Measurements from ENCODE around the gene FLYWCH2. TPM values are rescaled to one million over a fixed set of nuclear protein-coding genes. Genes with fewer than 3 reads are reported as not detected.
"Not testable (repeated sequence)": the region's sequence is repeated elsewhere in the genome, so short reads cannot be mapped to it uniquely, and the experiment has no call there.

The FLYWCH2 gene
- total RNA-seq, 2 donors from 2014 or later, result 26.4 to 29.1 TPM

- no peak overlapping the region for H3K27ac Mint-ChIP-seq
- DNase-seq, result no peak
- peaks cover 0 to 2% of the 10 kb centered on the region in 2 donors for H3K36me3 Mint-ChIP-seq (ENCODE audit: insufficient read depth in 2 of 2)
- H3K27me3 Mint-ChIP-seq (ENCODE audit: low read depth), result no peaks in the 10 kb centered on the region
- H3K4me3 Mint-ChIP-seq, result no peak overlapping the region
- no peaks in the 10 kb centered on the region for H3K9me3 Mint-ChIP-seq
- no peaks in the 10 kb centered on the region for H3K4me1 Mint-ChIP-seq (ENCODE audit: low read depth)
- no peak for ATAC-seq (replicated peaks in 1 of 2)
These were observed 50.7 kb downstream of the FLYWCH2 start for GRCh38 chr16:2933701-2934100.

- Mint-ChIP-seq H3K36me3 (ENCODE audit: insufficient read depth in 2 of 2) (peaks cover 0 to 2% of the 10 kb centered on the region in 2 donors), H3K27ac (no peak overlapping the region)
These were observed 51.4 kb downstream of the FLYWCH2 start for GRCh38 chr16:2934450-2934849.

DNA sequence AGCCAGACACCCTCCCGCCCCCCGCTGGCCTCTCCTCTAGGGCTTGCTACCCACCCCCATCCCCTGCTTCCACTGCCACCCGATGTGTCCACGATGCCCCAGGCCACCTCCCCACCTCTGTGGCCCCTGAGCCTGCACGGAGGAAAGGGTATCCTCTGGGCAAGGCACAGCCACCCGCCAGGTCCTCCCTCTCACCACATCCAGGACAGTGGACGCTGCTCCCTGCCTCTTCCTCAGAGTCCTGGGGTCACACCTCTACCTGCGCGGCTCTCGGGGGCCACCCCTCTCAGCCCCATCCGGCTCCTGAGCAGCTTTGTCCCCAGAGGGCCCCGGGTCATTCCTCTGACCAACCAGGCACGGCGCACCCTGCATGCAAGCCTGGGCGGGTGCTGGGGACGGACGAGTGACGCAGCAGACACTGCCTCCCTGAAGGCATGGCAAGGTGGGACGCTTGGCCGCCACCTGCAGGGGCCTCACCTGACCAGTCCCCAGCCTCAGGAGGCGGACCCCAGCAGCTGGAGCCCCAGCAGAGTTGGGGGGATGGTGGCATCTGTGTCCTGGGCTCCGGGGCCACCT is 53.5 kb downstream of the FLYWCH2 start:
- Mint-ChIP-seq H3K27ac (no peak overlapping the region), H3K36me3 (ENCODE audit: insufficient read depth in 2 of 2) (peaks cover 0 to 2% of the 10 kb centered on the region in 2 donors), H3K9me3 (no peaks in the 10 kb centered on the region), H3K4me3 (no peak overlapping the region), H3K4me1 (ENCODE audit: low read depth) (no peaks in the 10 kb centered on the region), H3K27me3 (ENCODE audit: low read depth) (no peaks in the 10 kb centered on the region)
- no peak for DNase-seq
- no peak for ATAC-seq (replicated peaks in 1 of 2)

More at GRCh38 chr16:2934450-2934849, 51.4 kb downstream of the FLYWCH2 start:
- no peak for ATAC-seq (replicated peaks in 1 of 2)
- Mint-ChIP-seq H3K9me3 (no peaks in the 10 kb centered on the region), H3K27me3 (ENCODE audit: low read depth) (no peaks in the 10 kb centered on the region), H3K4me3 (no peak overlapping the region), H3K4me1 (ENCODE audit: low read depth) (no peaks in the 10 kb centered on the region)
- no peak for DNase-seq

GRCh38 chr16:2937170-2937569 is 54.2 kb downstream of the FLYWCH2 start:
- H3K36me3 Mint-ChIP-seq (ENCODE audit: insufficient read depth in 2 of 2), result peaks cover 0 to 2% of the 10 kb centered on the region in 2 donors
- DNase-seq, result no peak

GRCh38 chr16:2938206-2938605 is 55.2 kb downstream of the FLYWCH2 start:
- H3K36me3 Mint-ChIP-seq (ENCODE audit: insufficient read depth in 2 of 2), result peaks cover 0 to 4% of the 10 kb centered on the region in 2 donors
- H3K9me3 Mint-ChIP-seq, result no peaks in the 10 kb centered on the region
- DNase-seq (no peak), ATAC-seq (replicated peaks in 1 of 2) (no peak)
- no peaks in the 10 kb centered on the region for H3K4me1 Mint-ChIP-seq (ENCODE audit: low read depth)
- no peak overlapping the region for H3K4me3 Mint-ChIP-seq
- H3K27ac Mint-ChIP-seq, result no peak overlapping the region
- no peaks in the 10 kb centered on the region for H3K27me3 Mint-ChIP-seq (ENCODE audit: low read depth)

More at GRCh38 chr16:2937170-2937569, 54.2 kb downstream of the FLYWCH2 start:
- Mint-ChIP-seq H3K27ac (no peak overlapping the region), H3K9me3 (no peaks in the 10 kb centered on the region), H3K4me1 (ENCODE audit: low read depth) (no peaks in the 10 kb centered on the region), H3K27me3 (ENCODE audit: low read depth) (no peaks in the 10 kb centered on the region), H3K4me3 (no peak overlapping the region)
- peak in 1 of 2 donors; percentile 21 for ATAC-seq (replicated peaks in 1 of 2)

- H3K36me3 Mint-ChIP-seq (ENCODE audit: insufficient read depth in 2 of 2), result peaks cover 4% of the 10 kb centered on the region in 2 donors
- H3K4me1 Mint-ChIP-seq (ENCODE audit: low read depth), result no peaks in the 10 kb centered on the region
- DNase-seq (no peak), ATAC-seq (replicated peaks in 1 of 2) (no peak)
- no peak overlapping the region for H3K4me3 Mint-ChIP-seq
- no peaks in the 10 kb centered on the region for H3K9me3 Mint-ChIP-seq
- H3K27me3 Mint-ChIP-seq (ENCODE audit: low read depth), result no peaks in the 10 kb centered on the region
- no peak overlapping the region for H3K27ac Mint-ChIP-seq
These were observed 57.0 kb downstream of the FLYWCH2 start for GRCh38 chr16:2939968-2940367.

DNA sequence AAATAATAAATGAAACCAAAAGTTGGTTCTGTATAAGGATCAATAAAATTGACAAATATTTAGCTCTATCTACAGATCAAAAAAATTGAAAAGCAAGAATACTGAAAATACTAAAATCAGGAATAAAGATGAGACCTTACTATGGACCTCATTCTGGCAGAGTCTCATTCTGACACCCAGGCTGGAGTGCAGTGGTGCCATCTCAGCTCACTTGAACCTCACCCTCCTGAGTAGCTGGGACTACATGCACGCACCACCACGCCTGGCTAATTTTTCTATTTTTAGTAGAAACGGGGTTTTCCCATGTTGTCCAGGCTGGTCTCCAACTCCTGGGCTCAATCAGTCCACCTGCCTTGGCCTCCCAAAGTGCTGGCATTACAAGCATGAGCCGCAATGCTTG is 59.0 kb downstream of the FLYWCH2 start:
- H3K36me3 Mint-ChIP-seq (ENCODE audit: insufficient read depth in 2 of 2), result peaks cover 4% of the 10 kb centered on the region in 2 donors
- ATAC-seq (replicated peaks in 1 of 2) (no peak), DNase-seq (no peak)
- H3K27me3 Mint-ChIP-seq (ENCODE audit: low read depth), result no peaks in the 10 kb centered on the region
- H3K27ac Mint-ChIP-seq, result no peak overlapping the region
- H3K4me3 Mint-ChIP-seq, result no peak overlapping the region
- no peaks in the 10 kb centered on the region for H3K9me3 Mint-ChIP-seq
- H3K4me1 Mint-ChIP-seq (ENCODE audit: low read depth), result no peaks in the 10 kb centered on the region

DNA sequence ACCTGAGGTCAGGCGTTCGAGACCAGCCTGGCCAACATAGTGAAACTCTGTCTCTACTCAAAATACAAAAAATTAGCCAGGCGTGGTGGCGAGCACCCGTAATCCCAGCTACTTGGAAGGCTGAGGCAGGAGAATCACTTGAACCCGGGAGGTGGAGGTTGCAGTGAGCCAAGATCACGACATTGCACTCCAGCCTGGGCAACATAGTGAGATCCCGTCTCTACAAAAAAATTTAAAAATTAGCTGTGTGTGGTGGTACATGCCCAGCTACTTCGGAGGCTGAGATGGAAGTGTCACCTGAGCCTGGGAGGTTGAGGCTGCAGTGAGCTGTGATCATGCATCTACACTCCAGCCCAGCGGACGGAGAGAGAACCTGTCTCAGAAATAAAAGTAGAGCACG is 60.7 kb downstream of the FLYWCH2 start:
- H3K9me3 Mint-ChIP-seq; DNase-seq; H3K4me1 Mint-ChIP-seq (ENCODE audit: low read depth); H3K27ac Mint-ChIP-seq; H3K36me3 Mint-ChIP-seq (ENCODE audit: insufficient read depth in 2 of 2); H3K27me3 Mint-ChIP-seq (ENCODE audit: low read depth); ATAC-seq (replicated peaks in 1 of 2); H3K4me3 Mint-ChIP-seq: not testable (repeated sequence)

DNA sequence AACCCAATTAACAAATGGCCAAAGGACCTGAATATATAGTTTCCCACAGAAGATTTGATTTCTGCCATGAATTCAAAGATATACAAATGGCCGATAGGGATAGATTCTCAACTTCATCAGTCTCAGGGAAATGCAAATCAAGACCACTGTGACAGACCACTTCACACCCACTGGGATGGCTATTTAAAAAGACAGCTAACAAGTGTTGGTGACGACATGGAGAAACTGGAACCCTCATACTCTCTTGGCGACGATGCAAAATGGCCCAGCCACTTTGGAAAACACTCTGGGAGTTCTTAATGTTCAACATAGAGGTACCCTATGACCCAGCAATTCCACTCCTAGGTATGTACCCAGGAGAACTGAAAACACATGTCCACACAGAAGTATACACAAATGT is 63.6 kb downstream of the FLYWCH2 start:
- DNase-seq, result no peak

More for the DNA sequence above, 63.6 kb downstream of the FLYWCH2 start:
- H3K4me1 Mint-ChIP-seq (ENCODE audit: low read depth), result peaks cover 4% of the 10 kb centered on the region
- no peak for ATAC-seq (replicated peaks in 1 of 2)
- H3K27me3 Mint-ChIP-seq (ENCODE audit: low read depth), result no peaks in the 10 kb centered on the region
- peaks cover 4 to 5% of the 10 kb centered on the region in 2 donors for H3K36me3 Mint-ChIP-seq (ENCODE audit: insufficient read depth in 2 of 2)
- no peak overlapping the region for H3K4me3 Mint-ChIP-seq
- no peak overlapping the region for H3K27ac Mint-ChIP-seq
- H3K9me3 Mint-ChIP-seq, result no peaks in the 10 kb centered on the region

Other genes starting within 250 kb of the FLYWCH2 start
- 10 to 100 TPM; 44.8 to 50.2 TPM for gene KCTD5, start 200.7 kb upstream of the FLYWCH2 start, total RNA-seq
- gene PRSS27, start 163.0 kb upstream of the FLYWCH2 start, total RNA-seq, result 1 to 10 TPM; 7.6 to 8.8 TPM
- 100 to 1,000 TPM; 696 to 731 TPM for gene SRRM2, start 130.6 kb upstream of the FLYWCH2 start, total RNA-seq
- 100 to 1,000 TPM; 158 to 208 TPM for gene ELOB, start 105.9 kb upstream of the FLYWCH2 start, total RNA-seq
- gene PRSS33, start 95.7 kb upstream of the FLYWCH2 start, total RNA-seq, result under 1 TPM in 1 of 2 donors, not detected in 1; 0.46 TPM
- under 1 TPM in 1 of 2 donors, not detected in 1; 0.29 TPM for gene PRSS41, start 84.7 kb upstream of the FLYWCH2 start, total RNA-seq
- 10 to 100 TPM in 1 of 2 donors, 1 to 10 TPM in 1; 2.4 to 10.3 TPM for gene PRSS21, start 66.0 kb upstream of the FLYWCH2 start, total RNA-seq
- 1 to 10 TPM; 3.9 to 8.5 TPM for gene ZG16B, start 52.9 kb upstream of the FLYWCH2 start, total RNA-seq
- 1 to 10 TPM in 1 of 2 donors, not detected in 1; 1.1 TPM for gene PRSS22, start 25.0 kb upstream of the FLYWCH2 start, total RNA-seq
- gene FLYWCH1, start 28.7 kb downstream of the FLYWCH2 start, total RNA-seq, result 10 to 100 TPM; 68.5 to 76.4 TPM
- gene KREMEN2, start 81.1 kb downstream of the FLYWCH2 start, total RNA-seq, result under 1 TPM; 0.12 TPM
- gene PAQR4, start 86.1 kb downstream of the FLYWCH2 start, total RNA-seq, result 10 to 100 TPM; 31.9 to 40.0 TPM
- gene PKMYT1, start 97.2 kb downstream of the FLYWCH2 start, total RNA-seq, result 100 to 1,000 TPM in 1 of 2 donors, 10 to 100 TPM in 1; 96.1 to 112 TPM
- under 1 TPM in 1 of 2 donors, not detected in 1; 0.14 TPM for gene CLDN9, start 129.7 kb downstream of the FLYWCH2 start, total RNA-seq
- not detected for gene CLDN6, start 135.0 kb downstream of the FLYWCH2 start, total RNA-seq
- gene TNFRSF12A, start 137.2 kb downstream of the FLYWCH2 start, total RNA-seq, result 1 to 10 TPM; 3.9 to 4.0 TPM
- gene HCFC1R1, start 140.7 kb downstream of the FLYWCH2 start, total RNA-seq, result 10 to 100 TPM; 27.6 to 32.8 TPM
- 10 to 100 TPM; 49.1 to 50.9 TPM for gene THOC6, start 140.8 kb downstream of the FLYWCH2 start, total RNA-seq
- gene BICDL2, start 153.7 kb downstream of the FLYWCH2 start, total RNA-seq, result under 1 TPM in 1 of 2 donors, not detected in 1; 0.30 TPM
- gene MMP25, start 163.3 kb downstream of the FLYWCH2 start, total RNA-seq, result 1 to 10 TPM; 2.3 to 5.2 TPM
- 1,000 to 10,000 TPM; 1,427 to 2,251 TPM for gene IL32, start 182.4 kb downstream of the FLYWCH2 start, total RNA-seq
- under 1 TPM; 0.28 to 0.48 TPM for gene ZSCAN10, start 216.1 kb downstream of the FLYWCH2 start, total RNA-seq
- under 1 TPM; 0.12 to 0.28 TPM for gene ZNF205, start 229.4 kb downstream of the FLYWCH2 start, total RNA-seq

Measured in activated T-cell treated with anti-CD3 and anti-CD28 coated beads, Interleukin-2, amount 50 U/mL, for 72 hours (primary cell).